Astrocyte (in vitro differentiated cells and primary cell): ENCODE data around the gene MARCHF9. TPM values are rescaled to one million over a fixed set of nuclear protein-coding genes. Genes with fewer than 3 reads are reported as not detected.

Experiments used
- DNase-seq: peaks from one replicate; pipeline ENCODE4 v3.0.0-alpha.2; 2010; ENCODE audit warnings: low read depth
- FAIRE-seq: peaks from 2 replicates; lab custom pipeline; 2011; peaks lifted over from hg19 to GRCh38; lab: Jason Lieb, UNC
- H2AFZ ChIP-seq: 2 replicates; pipeline ENCODE4 v1.6.0; 2012; ENCODE audit warnings: low read depth, low read length, inconsistent platforms
- H3K27ac ChIP-seq: 2 replicates; pipeline ENCODE4 v1.5.1; 2011; ENCODE audit warnings: low read depth, low read length, inconsistent platforms
- H3K27me3 ChIP-seq: 2 replicates; pipeline ENCODE4 v1.6.0; 2011; ENCODE audit warnings: low read length, inconsistent platforms; ENCODE audit not compliant: insufficient read depth
- H3K36me3 ChIP-seq: 2 replicates; pipeline ENCODE4 v1.5.1; 2011; ENCODE audit warnings: low read length, inconsistent platforms; ENCODE audit not compliant: insufficient read depth
- H3K4me1 ChIP-seq: 2 replicates; pipeline ENCODE4 v1.5.1; 2011; ENCODE audit warnings: low read length, inconsistent platforms; ENCODE audit not compliant: insufficient read depth
- H3K4me2 ChIP-seq: 2 replicates; pipeline ENCODE4 v1.6.0; 2012; ENCODE audit warnings: low read length, inconsistent platforms
- H3K4me3 ChIP-seq: 2 replicates; pipeline ENCODE4 v1.5.1; 2011; ENCODE audit warnings: low read depth, mild to moderate bottlenecking, low read length, inconsistent platforms; ENCODE audit not compliant: insufficient read depth
- H3K79me2 ChIP-seq: 2 replicates; pipeline ENCODE4 v1.6.0; 2012; ENCODE audit warnings: mild to moderate bottlenecking, low read length, inconsistent platforms; ENCODE audit not compliant: insufficient read depth
- H3K9ac ChIP-seq: 2 replicates; pipeline ENCODE4 v1.6.0; 2012; ENCODE audit warnings: mild to moderate bottlenecking, low read length, inconsistent platforms
- H3K9me3 ChIP-seq: 2 replicates; pipeline ENCODE4 v1.5.1; 2012; ENCODE audit warnings: low read depth, mild to moderate bottlenecking, low read length, inconsistent platforms; ENCODE audit not compliant: insufficient read depth
- H4K20me1 ChIP-seq: 2 replicates; pipeline ENCODE4 v1.6.0; 2012; ENCODE audit warnings: low read length, inconsistent platforms; ENCODE audit not compliant: insufficient read depth
- H3K27ac Mint-ChIP-seq: one replicate; pipeline ENCODE4 v1.8.0; 2021; ENCODE audit warnings: mild to moderate bottlenecking, mixed read lengths; ENCODE audit not compliant: unreplicated experiment
- H3K27me3 Mint-ChIP-seq: one replicate; pipeline ENCODE4 v1.8.0; 2021; ENCODE audit warnings: low read depth, mixed read lengths; ENCODE audit not compliant: unreplicated experiment
- H3K36me3 Mint-ChIP-seq: one replicate; pipeline ENCODE4 v1.8.0; 2021; ENCODE audit warnings: low read depth, mixed read lengths; ENCODE audit not compliant: unreplicated experiment
- H3K4me1 Mint-ChIP-seq: one replicate; pipeline ENCODE4 v1.8.0; 2021; ENCODE audit warnings: low read depth, mixed read lengths; ENCODE audit not compliant: unreplicated experiment
- H3K4me3 Mint-ChIP-seq: one replicate; pipeline ENCODE4 v1.8.0; 2021; ENCODE audit warnings: mild to moderate bottlenecking, moderate library complexity, mixed read lengths; ENCODE audit not compliant: unreplicated experiment
- H3K9me3 Mint-ChIP-seq: one replicate; pipeline ENCODE4 v1.8.0; 2021; ENCODE audit warnings: mild to moderate bottlenecking, mixed read lengths; ENCODE audit not compliant: unreplicated experiment
- CTCF ChIP-seq: IDR thresholded peaks from 2 replicates; pipeline ENCODE4 v1.5.1; 2011; ENCODE audit warnings: low read depth, mild to moderate bottlenecking, inconsistent platforms, low read length, moderate library complexity; ENCODE audit not compliant: insufficient read depth
- EZH2 ChIP-seq: IDR thresholded peaks from 2 replicates; pipeline ENCODE4 v1.6.1; 2012; ENCODE audit warnings: mild to moderate bottlenecking, low read length, inconsistent platforms; ENCODE audit not compliant: insufficient read depth
- total RNA-seq: library from RNA; stranded (reverse); gene quantifications from 2 replicates; pipeline ENCODE4 v1.2.1, GENCODE V29; 2021

MARCHF9 gene
- total RNA-seq, 1 donor from 2014 or later, result 13.0 TPM

- Histone ChIP-seq H3K27ac (no peak within 1 kb of the TSS), H3K4me2 (peak within 1 kb of the TSS; percentile 80), H2AFZ (no peak within 1 kb of the TSS), H3K27me3 (peaks cover 36% of the 10 kb centered on the region), H3K9ac (no peak within 1 kb of the TSS), H3K9me3 (no peaks in the 10 kb centered on the region), H4K20me1 (no peaks in the 10 kb centered on the region), H3K79me2 (peaks cover 10% of the 10 kb centered on the region), H3K36me3 (no peaks in the 10 kb centered on the region), H3K4me3 (peak within 1 kb of the TSS; percentile 36), H3K4me1 (peaks cover 36% of the 10 kb centered on the region)
- no peak for TF ChIP-seq EZH2
- no peak for TF ChIP-seq CTCF
- peaks cover 50% of the 10 kb centered on the region for H3K27me3 Mint-ChIP-seq
- peaks cover 14% of the 10 kb centered on the region for H3K36me3 Mint-ChIP-seq
- peak within 1 kb of the TSS; percentile 47 for H3K4me3 Mint-ChIP-seq
- H3K9me3 Mint-ChIP-seq, result no peaks in the 10 kb centered on the region
- no peak for DNase-seq
- no peak for FAIRE-seq
- H3K27ac Mint-ChIP-seq, result peak within 1 kb of the TSS; percentile 59
- peaks cover 5% of the 10 kb centered on the region for H3K4me1 Mint-ChIP-seq
Measured at GRCh38 chr12:57766464-57767304, 11.8 kb downstream of the MARCHF9 start, which contains the start of gene CYP27B1. Gene CYP27B1, minus strand, starts transcription at chr12:57767078. Its CDS starts 37 bp downstream, at chr12:57767041.

GRCh38 chr12:57767305-57767698, 12.4 kb downstream of the MARCHF9 start:
- H3K4me2 ChIP-seq, result peak overlapping the region; percentile 80
- no peak for TF ChIP-seq CTCF
- TF ChIP-seq EZH2, result no peak
- no peak overlapping the region for H3K4me3 ChIP-seq
- Mint-ChIP-seq H3K4me1 (peaks cover 5% of the 10 kb centered on the region), H3K27ac (no peak overlapping the region), H3K27me3 (peaks cover 50% of the 10 kb centered on the region), H3K4me3 (no peak overlapping the region), H3K36me3 (peaks cover 14% of the 10 kb centered on the region), H3K9me3 (no peaks in the 10 kb centered on the region)
- H3K36me3 ChIP-seq, result no peaks in the 10 kb centered on the region
- H2AFZ ChIP-seq, result no peak overlapping the region
- peaks cover 36% of the 10 kb centered on the region for H3K4me1 ChIP-seq
- no peak overlapping the region for H3K27ac ChIP-seq
- peaks cover 36% of the 10 kb centered on the region for H3K27me3 ChIP-seq
- no peaks in the 10 kb centered on the region for H4K20me1 ChIP-seq
- DNase-seq (no peak), FAIRE-seq (no peak)
- H3K9me3 ChIP-seq, result no peaks in the 10 kb centered on the region
- no peak overlapping the region for H3K9ac ChIP-seq
- peaks cover 10% of the 10 kb centered on the region for H3K79me2 ChIP-seq

GRCh38 chr12:57767876-57768275, 13.0 kb downstream of the MARCHF9 start:
- Mint-ChIP-seq H3K36me3 (peaks cover 14% of the 10 kb centered on the region), H3K4me3 (no peak overlapping the region), H3K9me3 (no peaks in the 10 kb centered on the region), H3K27ac (no peak overlapping the region), H3K27me3 (peaks cover 45% of the 10 kb centered on the region), H3K4me1 (peaks cover 7% of the 10 kb centered on the region)
- Histone ChIP-seq H3K4me2 (no peak overlapping the region), H3K27me3 (peaks cover 36% of the 10 kb centered on the region), H3K79me2 (peaks cover 10% of the 10 kb centered on the region), H3K36me3 (no peaks in the 10 kb centered on the region), H3K9me3 (no peaks in the 10 kb centered on the region), H3K27ac (no peak overlapping the region), H3K4me3 (no peak overlapping the region), H4K20me1 (no peaks in the 10 kb centered on the region), H2AFZ (no peak overlapping the region), H3K9ac (no peak overlapping the region), H3K4me1 (peaks cover 36% of the 10 kb centered on the region)
- no peak for TF ChIP-seq EZH2
- TF ChIP-seq CTCF, result no peak
- no peak for FAIRE-seq
- no peak for DNase-seq
